Measurements from ENCODE around the gene KRTAP9-2.
"Not testable (repeated sequence)": the region's sequence is repeated elsewhere in the genome, so short reads cannot be mapped to it uniquely, and the experiment has no call there.

The KRTAP9-2 gene, protein sequence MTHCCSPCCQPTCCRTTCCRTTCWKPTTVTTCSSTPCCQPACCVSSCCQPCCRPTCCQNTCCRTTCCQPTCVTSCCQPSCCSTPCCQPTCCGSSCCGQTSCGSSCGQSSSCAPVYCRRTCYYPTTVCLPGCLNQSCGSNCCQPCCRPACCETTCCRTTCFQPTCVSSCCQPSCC

DNA sequence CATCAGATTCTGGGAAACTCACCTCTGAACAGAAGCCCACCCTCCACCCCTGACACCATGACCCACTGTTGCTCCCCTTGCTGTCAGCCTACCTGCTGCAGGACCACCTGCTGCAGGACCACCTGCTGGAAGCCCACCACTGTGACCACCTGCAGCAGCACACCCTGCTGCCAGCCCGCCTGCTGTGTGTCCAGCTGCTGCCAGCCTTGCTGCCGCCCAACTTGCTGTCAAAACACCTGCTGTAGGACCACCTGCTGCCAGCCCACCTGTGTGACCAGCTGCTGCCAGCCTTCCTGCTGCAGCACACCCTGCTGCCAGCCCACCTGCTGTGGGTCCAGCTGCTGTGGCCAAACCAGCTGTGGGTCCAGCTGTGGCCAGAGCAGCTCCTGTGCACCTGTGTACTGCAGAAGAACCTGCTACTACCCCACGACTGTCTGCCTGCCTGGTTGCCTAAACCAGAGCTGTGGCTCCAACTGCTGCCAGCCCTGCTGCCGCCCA lies at the start of gene KRTAP9-2:
TSS of gene KRTAP9-2 (plus strand) at position 51 of the 498 bp plus-strand sequence. CDS start at position 58, 7 bp downstream.
- not testable (repeated sequence) for DNase-seq

DNA sequence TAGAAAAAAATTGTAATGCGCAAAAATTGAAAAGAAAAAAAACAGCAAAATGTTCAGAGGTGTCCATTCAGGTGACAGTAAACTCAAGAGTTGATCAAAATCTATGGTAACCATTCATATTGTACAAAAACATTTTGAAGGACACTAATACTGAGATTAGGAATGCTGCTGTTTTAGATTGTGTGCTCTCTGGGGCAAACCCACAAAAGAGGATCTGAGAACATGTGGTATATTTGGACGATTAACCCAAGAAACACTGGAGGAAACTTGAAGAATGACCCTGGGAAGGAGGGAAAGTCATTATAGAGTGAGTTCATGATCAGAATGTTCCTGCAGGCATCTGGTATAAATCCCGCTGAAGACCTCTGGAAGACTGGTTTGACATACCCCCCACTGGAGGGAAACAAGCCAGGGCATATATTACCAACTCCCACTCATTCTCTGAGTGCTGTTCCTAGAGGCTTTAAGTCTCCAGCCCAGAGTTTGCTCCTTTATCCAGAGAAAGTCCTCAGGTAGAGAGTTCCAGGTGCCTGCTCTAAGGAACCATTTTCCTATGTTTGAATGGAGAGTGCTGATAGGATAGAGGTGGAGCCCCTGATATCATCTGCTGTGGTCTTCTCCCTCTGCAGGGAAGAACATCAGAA lies 49.6 kb upstream of the KRTAP9-2 start:
- DNase-seq: no peak

DNA sequence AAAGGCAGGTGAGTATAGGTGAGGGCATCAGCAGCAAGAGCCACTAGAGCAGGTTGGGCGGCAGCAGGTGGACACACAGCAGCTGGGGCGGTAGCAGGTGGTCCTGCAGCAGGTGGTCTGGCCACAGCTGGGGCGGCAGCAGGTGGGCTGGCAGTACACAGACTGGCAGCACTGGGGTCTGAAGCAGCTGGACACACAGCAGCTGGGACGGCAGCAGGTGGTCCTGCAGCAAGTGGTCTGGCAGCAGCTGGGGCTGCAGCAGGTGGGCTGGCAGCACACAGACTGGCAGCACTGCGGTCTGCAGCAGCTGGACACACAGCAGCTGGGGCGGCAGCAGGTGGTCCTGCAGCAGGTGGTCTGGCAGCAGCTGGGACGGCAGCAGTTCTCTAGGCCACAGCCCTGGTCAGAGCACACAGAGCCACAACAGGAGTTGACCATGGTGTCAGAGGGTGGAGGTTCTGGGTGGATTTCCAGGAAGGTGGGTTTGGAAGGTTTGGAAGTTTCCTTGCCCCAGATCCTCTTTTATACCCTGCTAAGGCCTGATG lies 48.6 kb upstream of the KRTAP9-2 start, which contains the start of gene KRTAP4-2:
TSS of gene KRTAP4-2 (minus strand) at position 495 of the 545 bp plus-strand sequence. CDS start at position 438, 57 bp downstream.
- DNase-seq: no peak

DNA sequence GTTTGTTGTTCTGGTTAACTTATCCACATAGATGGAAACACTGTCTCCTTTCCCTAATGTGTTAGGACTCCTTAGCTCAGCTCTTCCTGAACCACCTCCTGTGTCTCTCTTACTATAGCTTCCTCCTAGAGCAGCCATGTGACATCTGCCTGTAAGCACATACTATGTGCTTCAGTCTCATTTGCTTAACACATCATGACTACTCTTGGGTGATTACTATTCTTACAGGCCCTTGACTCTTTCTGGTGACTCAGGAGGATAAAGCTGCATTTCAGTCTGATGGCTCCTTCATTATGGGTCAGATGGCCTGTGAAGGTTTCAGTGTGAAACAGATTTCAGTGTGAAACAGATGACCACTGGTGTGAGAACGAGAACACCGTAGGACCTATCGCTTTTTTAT lies 48.1 kb upstream of the KRTAP9-2 start:
- DNase-seq: no peak

DNA sequence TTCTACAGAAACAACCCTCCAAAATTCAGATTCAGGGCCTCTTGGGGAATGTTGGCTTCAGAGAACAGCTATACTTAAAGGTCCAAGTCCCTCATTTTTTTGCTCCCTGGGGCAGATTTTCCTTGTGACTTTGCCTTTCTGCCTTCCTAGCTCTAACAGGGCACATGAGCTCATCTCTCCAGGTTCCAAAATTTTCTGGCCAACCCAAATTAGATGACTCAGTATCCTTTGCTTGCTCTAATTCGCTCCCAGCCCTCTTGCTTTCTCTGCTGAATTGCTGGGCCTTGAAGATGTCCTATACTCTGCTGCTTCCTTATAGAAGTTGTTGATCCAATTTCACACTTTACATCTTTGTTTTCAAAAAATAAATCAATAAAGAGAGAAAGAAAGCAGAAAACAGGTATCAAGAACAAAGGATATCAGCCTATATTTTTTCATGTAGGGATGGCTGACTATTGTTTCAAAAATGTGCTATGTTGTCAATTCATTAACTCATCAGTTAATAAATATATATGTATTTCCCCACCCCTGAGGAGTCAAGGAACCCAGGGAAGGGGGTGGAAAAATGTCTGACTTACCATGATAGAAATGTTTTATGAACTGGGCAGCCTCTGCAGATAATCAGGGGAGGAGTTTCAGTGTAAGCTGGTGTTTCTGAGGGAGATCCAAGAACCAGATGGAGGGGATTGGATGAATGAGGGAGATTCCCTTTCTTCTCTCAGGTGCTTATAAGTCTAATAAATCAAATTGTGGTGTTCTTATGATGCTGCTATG lies 47.4 kb upstream of the KRTAP9-2 start:
- no peak for DNase-seq

DNA sequence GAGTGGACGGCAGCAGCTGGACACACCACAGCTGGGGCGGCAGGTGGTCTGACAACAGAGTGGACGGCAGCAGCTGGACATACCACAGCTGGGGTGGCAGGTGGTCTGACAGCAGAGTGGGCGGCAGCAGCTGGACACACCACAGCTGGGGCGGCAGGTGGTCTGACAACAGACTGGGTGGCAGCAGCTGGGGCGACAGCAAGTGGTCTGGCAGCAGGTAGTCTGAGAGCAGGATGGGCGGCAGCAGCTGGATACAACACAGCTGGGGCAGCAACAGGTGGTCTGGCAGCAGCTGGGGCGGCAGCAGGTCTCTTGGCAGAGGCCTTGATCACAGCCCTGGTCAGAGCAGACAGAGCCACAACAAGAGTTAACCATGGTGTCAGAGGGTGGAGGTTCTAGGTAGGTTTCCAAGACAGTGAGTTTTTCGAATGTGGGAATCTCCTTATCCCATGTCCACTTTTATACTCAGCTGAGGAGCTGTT lies 41.9 kb upstream of the KRTAP9-2 start, which contains the start of gene KRTAP4-1:
TSS of gene KRTAP4-1 (minus strand) at position 432 of the 482 bp plus-strand sequence. CDS start at position 375, 57 bp downstream.
- DNase-seq: no peak

DNA sequence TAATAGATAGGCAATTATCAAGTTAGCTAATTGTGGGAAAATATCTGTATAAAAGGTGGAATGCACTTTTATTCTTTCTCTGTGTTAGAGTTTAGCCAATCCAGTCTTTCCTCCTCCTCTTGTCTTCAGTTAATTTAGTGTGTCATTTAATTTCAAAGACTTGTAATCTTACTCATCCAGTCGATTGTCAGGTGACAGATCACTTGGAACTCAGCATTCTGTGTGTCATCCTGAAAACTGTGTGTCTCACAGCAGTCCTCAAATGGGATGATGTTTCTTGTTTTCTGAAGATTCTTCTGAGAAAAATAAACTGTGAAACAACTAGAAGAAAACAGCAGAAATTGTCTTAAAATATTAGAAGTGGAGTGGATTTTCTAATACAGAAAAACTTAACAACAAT lies 41.4 kb upstream of the KRTAP9-2 start:
- DNase-seq: no peak

DNA sequence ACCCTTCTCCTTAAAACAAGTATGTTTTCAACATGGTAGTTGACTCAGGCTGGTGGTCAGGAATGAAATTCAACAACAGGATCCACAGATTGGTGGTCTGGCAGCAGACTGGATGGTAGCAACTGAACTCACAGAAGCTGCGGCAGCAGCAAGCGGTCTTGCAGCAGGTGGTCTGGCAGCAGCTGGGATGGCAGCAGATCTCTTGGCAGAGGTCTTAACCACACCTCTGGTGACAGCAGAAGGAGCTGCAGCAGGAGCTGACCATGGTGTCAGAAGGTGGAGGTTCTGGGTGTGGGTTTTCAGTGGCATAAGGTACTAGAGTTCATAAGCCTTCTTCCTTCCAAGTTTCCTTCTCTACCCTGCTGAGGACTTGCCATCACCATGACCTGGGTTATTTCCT lies 39.6 kb upstream of the KRTAP9-2 start:
- no peak for DNase-seq

DNA sequence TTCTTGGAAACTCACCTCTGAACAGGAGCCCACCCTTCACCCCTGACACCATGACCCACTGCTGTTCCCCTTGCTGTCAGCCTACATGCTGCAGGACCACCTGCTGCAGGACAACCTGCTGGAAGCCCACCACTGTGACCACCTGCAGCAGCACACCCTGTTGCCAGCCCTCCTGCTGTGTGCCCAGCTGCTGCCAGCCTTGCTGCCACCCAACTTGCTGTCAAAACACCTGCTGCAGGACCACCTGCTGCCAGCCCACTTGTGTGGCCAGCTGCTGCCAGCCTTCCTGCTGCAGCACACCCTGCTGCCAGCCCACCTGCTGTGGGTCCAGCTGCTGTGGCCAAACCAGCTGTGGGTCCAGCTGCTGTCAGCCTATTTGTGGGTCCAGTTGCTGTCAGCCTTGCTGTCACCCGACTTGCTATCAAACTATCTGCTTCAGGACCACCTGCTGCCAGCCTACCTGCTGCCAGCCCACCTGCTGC lies 36.6 kb upstream of the KRTAP9-2 start, which contains the start of gene KRTAP9-1:
TSS of gene KRTAP9-1 (plus strand) at position 51 of the 482 bp plus-strand sequence. CDS start at position 51, 0 bp downstream.
- DNase-seq: not testable (repeated sequence)

DNA sequence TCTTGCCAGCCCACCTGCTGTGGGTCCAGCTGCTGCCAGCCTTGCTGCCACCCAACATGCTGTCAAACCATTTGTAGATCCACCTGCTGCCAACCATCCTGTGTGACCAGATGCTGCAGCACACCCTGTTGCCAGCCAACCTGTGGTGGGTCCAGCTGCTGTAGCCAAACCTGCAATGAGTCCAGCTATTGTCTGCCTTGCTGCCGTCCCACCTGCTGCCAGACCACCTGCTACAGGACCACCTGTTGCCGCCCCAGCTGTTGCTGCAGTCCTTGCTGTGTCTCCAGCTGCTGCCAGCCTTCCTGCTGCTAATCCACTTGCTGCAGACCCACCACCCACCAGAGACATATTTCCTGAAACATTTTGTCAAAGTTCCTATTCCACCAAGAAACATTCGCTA lies 36.1 kb upstream of the KRTAP9-2 start:
- no peak for DNase-seq

DNA sequence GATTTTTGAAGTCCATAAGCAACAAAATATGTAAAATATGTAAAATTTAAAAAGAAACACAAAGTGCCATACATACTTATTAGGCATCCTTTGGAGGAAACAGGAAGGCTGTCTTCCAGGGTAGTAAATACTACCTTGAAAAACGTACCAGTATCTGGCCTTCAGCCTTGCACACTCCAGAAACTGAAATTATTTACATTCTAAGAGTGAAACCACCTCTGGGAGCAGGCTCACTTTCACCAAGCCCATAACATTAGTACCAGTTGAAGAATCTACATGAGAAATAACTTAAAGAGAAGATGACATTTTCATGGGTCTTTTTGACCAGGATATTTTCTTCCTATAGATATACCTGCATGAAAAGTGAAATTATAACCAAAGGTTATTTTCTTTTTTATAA lies 30.4 kb upstream of the KRTAP9-2 start:
- no peak for DNase-seq

DNA sequence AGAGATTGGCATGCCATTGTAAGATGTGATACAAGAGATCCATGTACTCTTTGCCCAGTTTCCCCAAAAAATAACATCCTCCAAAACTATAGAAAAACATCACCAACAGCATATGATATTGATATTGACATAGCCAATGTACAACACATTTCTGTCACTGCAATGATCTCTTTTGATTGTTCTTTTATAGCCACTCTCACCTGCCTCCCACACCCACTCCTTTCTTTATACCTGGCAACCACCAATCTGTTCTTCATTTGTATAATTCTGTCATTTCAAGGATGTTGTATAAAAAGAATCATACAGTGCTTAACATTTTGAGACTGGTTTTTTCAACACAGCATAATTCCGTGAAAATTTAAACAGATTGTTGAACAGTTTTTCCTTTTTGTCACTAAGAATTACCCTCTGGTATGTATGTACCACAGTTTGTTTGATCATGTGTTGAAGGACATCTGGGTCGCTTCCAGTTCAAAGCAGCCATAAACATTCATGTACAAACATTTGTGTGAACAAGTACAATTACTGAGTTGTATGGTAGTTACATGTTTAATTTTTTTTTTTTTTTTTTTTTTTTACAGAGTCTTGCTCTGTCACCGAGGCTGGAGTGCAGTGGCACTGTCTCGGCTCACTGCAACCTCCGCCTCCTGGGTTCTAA lies 26.9 kb upstream of the KRTAP9-2 start:
- DNase-seq: no peak

DNA sequence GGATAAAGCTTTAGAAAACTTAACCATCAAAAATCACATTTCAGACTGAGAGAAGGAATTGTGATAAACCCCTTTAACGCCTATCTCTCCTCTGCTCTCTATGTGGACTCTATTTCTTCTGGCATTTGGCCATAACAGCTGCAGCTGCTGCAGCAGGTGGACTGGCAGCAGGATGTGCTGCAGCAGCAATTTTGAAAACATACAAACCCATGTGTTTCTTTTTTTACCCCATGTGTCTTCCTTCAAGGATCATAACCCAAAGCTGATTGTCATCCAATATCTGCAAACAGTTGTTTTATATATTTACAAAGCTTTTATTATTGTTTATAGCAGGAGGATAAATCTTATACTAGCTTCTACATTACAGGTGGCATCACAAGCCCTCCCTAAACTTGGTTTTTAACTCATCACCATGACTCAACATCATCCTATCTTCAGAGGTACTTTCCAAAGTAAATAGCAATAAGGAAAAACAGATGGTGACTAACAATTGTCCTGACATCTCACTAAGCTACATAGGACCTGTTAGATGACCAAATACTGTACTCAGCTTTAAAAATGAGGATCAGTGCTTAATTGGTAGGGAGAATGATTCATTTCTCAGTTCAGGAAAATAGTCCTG lies 14.5 kb upstream of the KRTAP9-2 start:
- DNase-seq: no peak

DNA sequence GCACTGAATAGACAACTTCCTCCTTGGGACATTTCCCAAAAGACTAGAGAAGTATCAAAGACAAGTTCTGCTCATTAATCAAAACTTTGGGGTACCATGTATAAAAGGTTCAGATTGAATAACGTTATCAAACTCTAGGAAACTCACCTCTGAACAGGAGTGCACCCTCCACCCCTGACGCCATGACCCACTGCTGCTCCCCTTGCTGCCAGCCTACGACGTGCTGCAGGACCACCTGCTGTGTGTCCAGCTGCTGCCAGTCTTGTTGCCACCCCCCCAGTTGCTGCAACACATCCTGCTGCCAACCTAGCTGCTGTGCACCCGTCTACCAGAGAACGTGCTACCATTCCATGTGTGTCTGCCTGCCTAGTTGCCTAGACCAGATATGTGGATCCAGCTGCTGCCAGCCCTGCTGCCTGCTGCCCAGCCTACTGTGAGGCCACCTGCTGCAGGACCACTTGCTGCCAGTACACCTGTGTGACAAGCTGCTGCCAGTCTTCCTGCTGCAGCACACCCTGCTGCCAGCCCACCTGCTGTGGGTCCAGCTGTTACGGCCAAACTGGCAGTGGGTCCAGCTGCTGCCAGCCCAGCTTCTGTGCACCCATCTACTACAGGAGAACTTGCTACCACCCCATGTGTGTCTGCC lies 13.8 kb upstream of the KRTAP9-2 start:
- DNase-seq: no peak

DNA sequence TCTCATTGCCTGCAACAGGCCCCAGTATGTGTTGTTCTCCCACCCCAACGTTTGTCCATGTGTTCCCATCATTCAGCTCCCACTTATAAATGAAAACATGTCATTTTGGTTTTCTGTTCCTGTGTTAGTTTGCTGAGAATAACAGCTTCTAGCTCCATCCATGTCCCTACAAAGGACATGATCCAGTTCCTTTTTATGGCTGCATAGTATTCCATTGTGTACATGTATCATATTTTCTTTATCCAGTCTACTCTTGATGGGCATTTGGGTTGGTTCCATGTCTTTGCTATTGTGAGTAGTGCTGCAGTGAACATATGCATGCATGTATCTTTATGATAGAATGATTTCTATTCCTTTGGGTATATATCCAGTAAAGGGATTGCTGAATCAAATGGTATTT lies 10.8 kb upstream of the KRTAP9-2 start:
- DNase-seq: no peak

DNA sequence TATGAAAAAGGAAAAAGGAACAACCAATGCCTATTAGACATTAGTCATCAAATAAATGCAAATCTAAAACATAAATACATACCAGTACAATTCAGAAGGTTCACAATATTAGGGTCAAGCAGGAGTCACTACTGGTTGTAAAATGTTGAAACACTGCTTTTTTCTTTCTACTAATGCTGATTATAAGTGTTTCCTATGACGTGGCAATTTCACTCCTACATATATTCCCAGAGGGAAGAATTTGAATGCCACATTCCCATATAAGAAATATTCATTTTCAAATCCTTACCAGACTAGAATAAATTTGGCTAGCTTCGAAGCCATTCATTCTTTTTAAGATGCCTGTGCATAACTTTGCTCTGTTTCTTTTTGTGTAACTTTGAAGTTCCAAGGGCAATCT lies 2.6 kb upstream of the KRTAP9-2 start:
- DNase-seq: no peak

DNA sequence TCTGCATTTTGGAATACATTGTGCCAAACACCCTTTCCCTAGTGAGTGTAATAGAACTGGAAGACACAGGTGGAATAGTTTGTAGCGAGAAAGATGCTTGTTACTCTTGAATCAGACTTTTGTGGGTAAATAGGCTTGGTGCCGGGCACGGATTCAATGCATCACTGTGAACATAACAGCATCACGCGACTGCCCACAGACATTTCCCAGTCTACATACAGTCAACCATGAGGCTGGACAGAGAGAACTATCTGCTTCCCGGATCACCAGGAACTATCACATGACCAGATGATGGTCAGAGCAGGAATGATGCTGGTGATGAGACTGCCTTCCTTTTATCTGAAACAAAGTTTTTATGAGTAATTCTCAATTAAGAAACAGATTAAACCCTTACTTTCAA lies 397 bp upstream of the KRTAP9-2 start:
- no peak for DNase-seq

DNA sequence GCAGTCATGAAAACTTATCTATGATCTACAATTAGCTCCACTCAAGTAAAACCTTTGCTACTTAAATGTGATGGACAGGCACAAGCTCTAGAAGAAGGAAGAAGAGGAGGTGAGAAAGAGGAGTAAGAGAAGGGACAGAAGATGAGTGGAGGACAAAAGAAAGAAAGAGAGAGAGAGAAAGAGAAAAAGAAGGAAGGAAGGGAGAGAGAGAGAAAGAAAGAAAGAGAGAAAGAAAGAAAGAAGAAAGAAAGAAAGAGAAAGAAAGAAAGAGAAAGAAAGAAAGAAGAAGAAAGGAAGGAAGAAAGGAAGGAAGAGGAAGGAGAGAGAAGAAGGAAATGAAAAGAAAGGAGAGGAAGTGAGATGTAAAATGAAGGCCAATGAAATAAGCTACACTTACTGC lies 3.6 kb downstream of the KRTAP9-2 start:
- DNase-seq: no peak

DNA sequence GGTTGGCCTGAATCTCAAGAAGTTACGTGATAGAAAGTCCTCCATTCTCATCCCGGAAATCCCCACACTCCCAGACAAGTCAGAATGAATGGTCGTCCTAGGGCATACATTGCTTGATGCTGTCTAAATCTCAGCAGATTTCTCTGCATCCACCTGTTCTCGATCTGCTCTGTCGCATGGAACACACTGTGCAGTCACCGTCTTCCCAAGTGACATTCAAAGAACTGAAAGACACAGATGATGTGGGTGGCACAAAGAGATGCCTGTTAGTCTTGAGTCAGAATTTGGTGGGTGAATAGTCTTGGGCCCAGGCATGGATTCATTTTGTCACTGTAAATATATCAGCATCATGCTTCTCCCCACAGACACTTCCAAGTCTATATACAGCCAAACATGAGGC lies 5.3 kb downstream of the KRTAP9-2 start:
- no peak for DNase-seq

DNA sequence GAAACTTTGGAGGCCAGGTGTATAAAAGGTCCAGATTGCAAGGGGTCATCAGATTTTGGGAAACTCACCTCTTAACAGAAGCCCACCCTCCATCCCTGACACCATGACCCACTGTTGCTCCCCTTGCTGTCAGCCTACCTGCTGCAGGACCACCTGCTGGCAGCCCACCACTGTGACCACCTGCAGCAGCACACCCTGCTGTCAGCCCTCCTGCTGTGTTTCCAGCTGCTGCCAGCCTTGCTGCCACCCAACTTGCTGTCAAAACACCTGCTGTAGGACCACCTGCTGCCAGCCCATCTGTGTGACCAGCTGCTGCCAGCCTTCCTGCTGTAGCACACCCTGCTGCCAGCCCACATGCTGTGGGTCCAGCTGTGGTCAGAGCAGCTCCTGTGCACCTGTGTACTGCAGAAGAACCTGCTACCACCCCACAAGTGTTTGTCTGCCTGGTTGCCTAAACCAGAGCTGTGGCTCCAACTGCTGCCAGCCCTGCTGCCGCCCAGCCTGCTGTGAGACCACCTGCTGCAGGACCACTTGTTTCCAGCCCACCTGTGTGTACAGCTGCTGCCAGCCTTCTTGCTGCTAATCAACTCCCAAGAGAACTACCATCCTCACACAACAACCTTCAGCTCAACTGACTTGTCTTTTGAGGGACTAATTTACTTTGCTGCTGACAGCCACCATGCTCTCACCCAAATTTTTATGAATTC lies 6.1 kb downstream of the KRTAP9-2 start, which contains the start of gene KRTAP9-3:
TSS of gene KRTAP9-3 (plus strand) at position 51 of the 707 bp plus-strand sequence. CDS start at position 104, 53 bp downstream.
- not testable (repeated sequence) for DNase-seq

Measured in activated T-cell treated with anti-CD3 and anti-CD28 coated beads, Interleukin-2, amount 50 U/mL, for 48 hours (primary cell).